ENCODE measurements around the gene TCP11L1.
A peak's percentile ranks its signal among the peaks of the same experiment; 100 is the strongest.
"Not testable (repeated sequence)": the region's sequence is repeated elsewhere in the genome, so short reads cannot be mapped to it uniquely, and the experiment has no call there.

Gene TCP11L1

GRCh38 chr11:33029218-33029617, 10.2 kb upstream of the TCP11L1 start:
- not testable (repeated sequence) for DNase-seq

GRCh38 chr11:33033493-33033892, 5.9 kb upstream of the TCP11L1 start:
- DNase-seq: no peak

GRCh38 chr11:33035011-33035410, 4.4 kb upstream of the TCP11L1 start:
- DNase-seq: no peak

- peak; percentile 84 to 85 for DNase-seq
Measured at GRCh38 chr11:33040033-33040861, 875 bp downstream of the TCP11L1 start.

- DNase-seq: peak; percentile 33 to 42
Measured at GRCh38 chr11:33040862-33041453, 1.6 kb downstream of the TCP11L1 start.

GRCh38 chr11:33043221-33043830, 4.0 kb downstream of the TCP11L1 start:
- no peak for DNase-seq

GRCh38 chr11:33044285-33044756, 4.9 kb downstream of the TCP11L1 start:
- no peak for DNase-seq

- no peak for DNase-seq
Measured at GRCh38 chr11:33045551-33046255, 6.3 kb downstream of the TCP11L1 start.

GRCh38 chr11:33048701-33049100, 9.3 kb downstream of the TCP11L1 start:
- DNase-seq: not testable (repeated sequence)

GRCh38 chr11:33049565-33050408, 10.4 kb downstream of the TCP11L1 start:
- not testable (repeated sequence) for DNase-seq

- no peak for DNase-seq
Measured at GRCh38 chr11:33052231-33052630, 12.9 kb downstream of the TCP11L1 start.

GRCh38 chr11:33055375-33055774, 16.0 kb downstream of the TCP11L1 start:
- no peak for DNase-seq

GRCh38 chr11:33057284-33057683, 17.9 kb downstream of the TCP11L1 start:
- DNase-seq: no peak

GRCh38 chr11:33059331-33060007, 20.1 kb downstream of the TCP11L1 start:
- DNase-seq: no peak

GRCh38 chr11:33060271-33060670, 20.9 kb downstream of the TCP11L1 start:
- peak in 1 of 2 experiments; percentile 43 for DNase-seq

GRCh38 chr11:33062137-33062536, 22.8 kb downstream of the TCP11L1 start:
- peak; percentile 90 to 92 for DNase-seq

- no peak for DNase-seq
Measured at GRCh38 chr11:33063326-33063881, 24.0 kb downstream of the TCP11L1 start.

GRCh38 chr11:33064033-33064825, 24.9 kb downstream of the TCP11L1 start:
- no peak for DNase-seq

GRCh38 chr11:33064866-33065265, 25.5 kb downstream of the TCP11L1 start:
- DNase-seq: no peak

GRCh38 chr11:33065445-33066178, 26.2 kb downstream of the TCP11L1 start:
- DNase-seq: peak; percentile 78 to 95

Data from NCI-H526 (cell line).